Vagina (tissue), 2 donors: ENCODE results near the gene UBE2I.
"Not testable (repeated sequence)": the region's sequence is repeated elsewhere in the genome, so short reads cannot be mapped to it uniquely, and the experiment has no call there.

Experiments used
- POLR2A ChIP-seq, 2 donors: fragments of 450-650 bp; IDR thresholded peaks; one replicate each; pipeline ENCODE4 v1.6.1; 2017; ENCODE audit warnings: antibody characterized with exemption in 2 of 2, mild to moderate bottlenecking in 2 of 2, moderate library complexity in 2 of 2
- POLR2AphosphoS5 ChIP-seq, 2 donors: sonication (generic); formaldehyde crosslinking; IDR thresholded peaks; one replicate each; pipeline ENCODE4 v1.9.0; 2017; ENCODE audit warnings: antibody characterized with exemption in 2 of 2, mild to moderate bottlenecking in 2 of 2, low read depth in 1 of 2; ENCODE audit not compliant: insufficient read depth in 1 of 2
- TF ChIP-seq, protein P1 (sequence below), 3 experiments: fragments of 450-650 bp in 2 of 3; fragments of 200-600 bp in 1 of 3; sonication (generic) in 1 of 3; IDR thresholded peaks; one replicate each; pipeline ENCODE4 v1.5.1; 2017 to 2019; ENCODE audit warnings: antibody characterized with exemption in 3 of 3, mild to moderate bottlenecking in 2 of 3, moderate library complexity in 2 of 3

DNA sequence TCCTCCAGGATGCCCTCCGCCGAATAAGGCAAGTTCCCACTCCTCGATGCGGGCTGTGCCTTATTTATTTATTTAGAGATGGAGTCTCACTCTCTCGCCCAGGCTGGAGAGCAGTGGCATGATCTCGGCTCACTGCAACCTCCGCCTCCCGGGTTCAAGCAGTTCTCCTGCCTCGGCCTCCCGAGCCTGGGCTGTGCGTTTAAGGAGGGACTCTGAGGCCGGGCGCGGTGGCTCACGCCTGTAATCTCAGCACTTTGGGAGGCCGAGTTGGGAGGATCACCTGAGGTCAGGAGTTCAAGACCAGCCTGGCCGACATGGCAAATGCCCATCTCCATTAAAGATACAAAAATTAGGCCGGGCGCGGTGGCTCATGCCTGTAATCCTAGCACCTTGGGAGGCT, 18.7 kb downstream of the UBE2I start:
- not testable (repeated sequence) for TF ChIP-seq POLR2A (IDR thresholded peaks at IDR 0.05); POLR2AphosphoS5 (IDR thresholded peaks at IDR 0.05; ENCODE audit: insufficient read depth in 1 of 2, low read depth in 1 of 2)
- TF ChIP-seq, protein P1, sequence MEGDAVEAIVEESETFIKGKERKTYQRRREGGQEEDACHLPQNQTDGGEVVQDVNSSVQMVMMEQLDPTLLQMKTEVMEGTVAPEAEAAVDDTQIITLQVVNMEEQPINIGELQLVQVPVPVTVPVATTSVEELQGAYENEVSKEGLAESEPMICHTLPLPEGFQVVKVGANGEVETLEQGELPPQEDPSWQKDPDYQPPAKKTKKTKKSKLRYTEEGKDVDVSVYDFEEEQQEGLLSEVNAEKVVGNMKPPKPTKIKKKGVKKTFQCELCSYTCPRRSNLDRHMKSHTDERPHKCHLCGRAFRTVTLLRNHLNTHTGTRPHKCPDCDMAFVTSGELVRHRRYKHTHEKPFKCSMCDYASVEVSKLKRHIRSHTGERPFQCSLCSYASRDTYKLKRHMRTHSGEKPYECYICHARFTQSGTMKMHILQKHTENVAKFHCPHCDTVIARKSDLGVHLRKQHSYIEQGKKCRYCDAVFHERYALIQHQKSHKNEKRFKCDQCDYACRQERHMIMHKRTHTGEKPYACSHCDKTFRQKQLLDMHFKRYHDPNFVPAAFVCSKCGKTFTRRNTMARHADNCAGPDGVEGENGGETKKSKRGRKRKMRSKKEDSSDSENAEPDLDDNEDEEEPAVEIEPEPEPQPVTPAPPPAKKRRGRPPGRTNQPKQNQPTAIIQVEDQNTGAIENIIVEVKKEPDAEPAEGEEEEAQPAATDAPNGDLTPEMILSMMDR (IDR thresholded peaks at IDR 0.05) = not testable (repeated sequence)
